ENCODE data around the gene BAIAP2L2.
A peak's percentile ranks its signal among the peaks of the same experiment; 100 is the strongest.
"Not testable (repeated sequence)": the region's sequence is repeated elsewhere in the genome, so short reads cannot be mapped to it uniquely, and the experiment has no call there.

The BAIAP2L2 gene

GRCh38 chr22:38151126-38151500 lies 40.6 kb upstream of the BAIAP2L2 start:
- no peak for DNase-seq
- H4K8ac ChIP-seq (ENCODE audit: low read depth, low read length), result no peak overlapping the region
- H3K9ac ChIP-seq (ENCODE audit: low read length), result no peak overlapping the region
- H2AFZ ChIP-seq (ENCODE audit: insufficient read depth, low read length, poor library complexity), result no peak overlapping the region
- H3K18ac ChIP-seq (ENCODE audit: low read length), result no peak overlapping the region
- no peaks in the 10 kb centered on the region for H3K79me2 ChIP-seq (ENCODE audit: control insufficient read depth, insufficient read depth, low read length, poor library complexity)
- H4K12ac ChIP-seq (ENCODE audit: low read depth, low read length), result no peak overlapping the region
- no peak overlapping the region for H3K14ac ChIP-seq (ENCODE audit: low read length)
- no peaks in the 10 kb centered on the region for H3K27me3 ChIP-seq (ENCODE audit: insufficient read depth, low read length)
- no peak overlapping the region for H3K4ac ChIP-seq (ENCODE audit: low read depth, low read length)
- H3K4me3 ChIP-seq (ENCODE audit: low read depth, low read length), result no peak overlapping the region
- H3K36me3 ChIP-seq (ENCODE audit: control insufficient read depth in 1 of 2, insufficient read depth in 2 of 2, low read length in 2 of 2), result no peaks in the 10 kb centered on the region
- no peak overlapping the region for H3K23ac ChIP-seq (ENCODE audit: low read length)
- no peaks in the 10 kb centered on the region for H3K9me3 ChIP-seq (ENCODE audit: insufficient read depth, low read depth, low read length)
- H3K79me1 ChIP-seq (ENCODE audit: low read length), result peaks cover 12% of the 10 kb centered on the region
- H2BK5ac ChIP-seq (ENCODE audit: low read depth, low read length, poor library complexity), result no peak overlapping the region
- WGBS (ENCODE audit: extremely low coverage, insufficient coverage, insufficient read length), result no CpG with 5 or more reads among the region's 8 CpGs
- no peak overlapping the region for H2AK5ac ChIP-seq (ENCODE audit: low read length)
- H3K4me1 ChIP-seq (ENCODE audit: control insufficient read depth in 1 of 2, insufficient read depth in 2 of 2, low read length in 2 of 2), result peaks cover 9 to 15% of the 10 kb centered on the region in 2 experiments
- H4K91ac ChIP-seq (ENCODE audit: low read depth, low read length), result no peak overlapping the region
- H2BK12ac ChIP-seq (ENCODE audit: low read length), result no peak overlapping the region
- no peak overlapping the region for H3K27ac ChIP-seq (ENCODE audit: low read depth, low read length)
- H2BK120ac ChIP-seq (ENCODE audit: insufficient read depth, low read length, poor library complexity), result no peak overlapping the region
- H3K4me2 ChIP-seq (ENCODE audit: low read length), result no peak overlapping the region

GRCh38 chr22:38148245-38148644 lies 37.8 kb upstream of the BAIAP2L2 start:
- H3K9ac ChIP-seq (ENCODE audit: low read length), result no peak overlapping the region
- H3K23ac ChIP-seq (ENCODE audit: low read length), result no peak overlapping the region
- H3K27ac ChIP-seq (ENCODE audit: low read depth, low read length), result peak overlapping the region; percentile 51
- 100% methylated on average over 1 of the region's 5 CpGs for WGBS (ENCODE audit: extremely low coverage, insufficient coverage, insufficient read length)
- H3K9me3 ChIP-seq (ENCODE audit: insufficient read depth, low read depth, low read length), result no peaks in the 10 kb centered on the region
- peak overlapping the region; percentile 57 for H2AK5ac ChIP-seq (ENCODE audit: low read length)
- no peak overlapping the region for H2BK12ac ChIP-seq (ENCODE audit: low read length)
- no peak overlapping the region for H4K91ac ChIP-seq (ENCODE audit: low read depth, low read length)
- H3K4ac ChIP-seq (ENCODE audit: low read depth, low read length), result no peak overlapping the region
- peak; percentile 77 to 84 for DNase-seq
- H3K4me3 ChIP-seq (ENCODE audit: low read depth, low read length), result no peak overlapping the region
- no peak overlapping the region for H2AFZ ChIP-seq (ENCODE audit: insufficient read depth, low read length, poor library complexity)
- H3K36me3 ChIP-seq (ENCODE audit: control insufficient read depth in 1 of 2, insufficient read depth in 2 of 2, low read length in 2 of 2), result no peaks in the 10 kb centered on the region
- H2BK5ac ChIP-seq (ENCODE audit: low read depth, low read length, poor library complexity), result peak overlapping the region; percentile 51
- peaks cover 12% of the 10 kb centered on the region for H3K79me1 ChIP-seq (ENCODE audit: low read length)
- no peak overlapping the region for H3K4me2 ChIP-seq (ENCODE audit: low read length)
- H3K79me2 ChIP-seq (ENCODE audit: control insufficient read depth, insufficient read depth, low read length, poor library complexity), result no peaks in the 10 kb centered on the region
- no peak overlapping the region for H2BK120ac ChIP-seq (ENCODE audit: insufficient read depth, low read length, poor library complexity)
- H3K4me1 ChIP-seq (ENCODE audit: control insufficient read depth in 1 of 2, insufficient read depth in 2 of 2, low read length in 2 of 2), result peaks cover 12 to 15% of the 10 kb centered on the region in 2 experiments
- H4K8ac ChIP-seq (ENCODE audit: low read depth, low read length), result no peak overlapping the region
- no peaks in the 10 kb centered on the region for H3K27me3 ChIP-seq (ENCODE audit: insufficient read depth, low read length)
- no peak overlapping the region for H4K12ac ChIP-seq (ENCODE audit: low read depth, low read length)
- H3K18ac ChIP-seq (ENCODE audit: low read length), result no peak overlapping the region
- no peak overlapping the region for H3K14ac ChIP-seq (ENCODE audit: low read length)

GRCh38 chr22:38146166-38146565 lies 35.7 kb upstream of the BAIAP2L2 start:
- peaks cover 12% of the 10 kb centered on the region for H3K79me1 ChIP-seq (ENCODE audit: low read length)
- H3K14ac ChIP-seq (ENCODE audit: low read length), result peak overlapping the region; percentile 50
- H3K4me3 ChIP-seq (ENCODE audit: low read depth, low read length), result not testable (repeated sequence)

GRCh38 chr22:38144025-38144405 lies 33.5 kb upstream of the BAIAP2L2 start:
- H3K79me1 ChIP-seq (ENCODE audit: low read length), result peaks cover 12% of the 10 kb centered on the region

More at GRCh38 chr22:38146166-38146565, 35.7 kb upstream of the BAIAP2L2 start:
- H3K4me2 ChIP-seq (ENCODE audit: low read length); H3K79me2 ChIP-seq (ENCODE audit: control insufficient read depth, insufficient read depth, low read length, poor library complexity); H4K12ac ChIP-seq (ENCODE audit: low read depth, low read length); H3K27me3 ChIP-seq (ENCODE audit: insufficient read depth, low read length); H4K8ac ChIP-seq (ENCODE audit: low read depth, low read length); H3K9ac ChIP-seq (ENCODE audit: low read length); H3K23ac ChIP-seq (ENCODE audit: low read length); H2BK12ac ChIP-seq (ENCODE audit: low read length); H3K36me3 ChIP-seq (ENCODE audit: control insufficient read depth in 1 of 2, insufficient read depth in 2 of 2, low read length in 2 of 2); H2AFZ ChIP-seq (ENCODE audit: insufficient read depth, low read length, poor library complexity); H3K18ac ChIP-seq (ENCODE audit: low read length); H3K9me3 ChIP-seq (ENCODE audit: insufficient read depth, low read depth, low read length); DNase-seq: not testable (repeated sequence)
- peaks cover 12 to 15% of the 10 kb centered on the region in 2 experiments for H3K4me1 ChIP-seq (ENCODE audit: control insufficient read depth in 1 of 2, insufficient read depth in 2 of 2, low read length in 2 of 2)
- H4K91ac ChIP-seq (ENCODE audit: low read depth, low read length), result peak overlapping the region; percentile 68
- peak overlapping the region; percentile 30 for H3K27ac ChIP-seq (ENCODE audit: low read depth, low read length)
- H2AK5ac ChIP-seq (ENCODE audit: low read length), result peak overlapping the region; percentile 50
- peak overlapping the region; percentile 81 for H2BK120ac ChIP-seq (ENCODE audit: insufficient read depth, low read length, poor library complexity)
- H2BK5ac ChIP-seq (ENCODE audit: low read depth, low read length, poor library complexity), result peak overlapping the region; percentile 23
- no CpG with 5 or more reads among the region's 3 CpGs for WGBS (ENCODE audit: extremely low coverage, insufficient coverage, insufficient read length)
- H3K4ac ChIP-seq (ENCODE audit: low read depth, low read length), result peak overlapping the region; percentile 32

More at GRCh38 chr22:38144025-38144405, 33.5 kb upstream of the BAIAP2L2 start:
- Histone ChIP-seq H3K36me3 (ENCODE audit: control insufficient read depth in 1 of 2, insufficient read depth in 2 of 2, low read length in 2 of 2) (no peaks in the 10 kb centered on the region), H3K27me3 (ENCODE audit: insufficient read depth, low read length) (no peaks in the 10 kb centered on the region), H3K4me3 (ENCODE audit: low read depth, low read length) (no peak overlapping the region), H3K4ac (ENCODE audit: low read depth, low read length) (no peak overlapping the region), H3K18ac (ENCODE audit: low read length) (no peak overlapping the region), H2BK120ac (ENCODE audit: insufficient read depth, low read length, poor library complexity) (peak overlapping the region; percentile 58), H4K91ac (ENCODE audit: low read depth, low read length) (no peak overlapping the region), H2BK5ac (ENCODE audit: low read depth, low read length, poor library complexity) (no peak overlapping the region), H4K12ac (ENCODE audit: low read depth, low read length) (no peak overlapping the region), H3K23ac (ENCODE audit: low read length) (no peak overlapping the region), H3K9me3 (ENCODE audit: insufficient read depth, low read depth, low read length) (no peaks in the 10 kb centered on the region), H3K14ac (ENCODE audit: low read length) (no peak overlapping the region), H3K9ac (ENCODE audit: low read length) (no peak overlapping the region), H3K27ac (ENCODE audit: low read depth, low read length) (no peak overlapping the region), H2BK12ac (ENCODE audit: low read length) (peak overlapping the region; percentile 6), H2AK5ac (ENCODE audit: low read length) (no peak overlapping the region), H3K4me1 (ENCODE audit: control insufficient read depth in 1 of 2, insufficient read depth in 2 of 2, low read length in 2 of 2) (peaks cover 12 to 15% of the 10 kb centered on the region in 2 experiments), H3K4me2 (ENCODE audit: low read length) (no peak overlapping the region), H3K79me2 (ENCODE audit: control insufficient read depth, insufficient read depth, low read length, poor library complexity) (no peaks in the 10 kb centered on the region), H4K8ac (ENCODE audit: low read depth, low read length) (no peak overlapping the region), H2AFZ (ENCODE audit: insufficient read depth, low read length, poor library complexity) (no peak overlapping the region)
- no CpG with 5 or more reads among the region's 5 CpGs for WGBS (ENCODE audit: extremely low coverage, insufficient coverage, insufficient read length)
- no peak for DNase-seq
